Embryonic facial prominence (tissue), 1 donor: ENCODE results near the gene HSP90AA1.
"Not testable (repeated sequence)": the region's sequence is repeated elsewhere in the genome, so short reads cannot be mapped to it uniquely, and the experiment has no call there.

Experiments used
- DNase-seq: peaks from one replicate; pipeline ENCODE4 v3.0.0-alpha.2; 2016; ENCODE audit errors: extremely low spot score

Gene HSP90AA1

GRCh38 chr14:102095231-102095870 lies 8.5 kb upstream of the HSP90AA1 start:
- DNase-seq: no peak

- no peak for DNase-seq
These were observed 7.3 kb upstream of the HSP90AA1 start for GRCh38 chr14:102094101-102094500.

GRCh38 chr14:102092806-102093205 lies 6.0 kb upstream of the HSP90AA1 start:
- no peak for DNase-seq

- DNase-seq: no peak
These were observed 3.9 kb upstream of the HSP90AA1 start for GRCh38 chr14:102090713-102091112.

- DNase-seq: no peak
These were observed 2.9 kb upstream of the HSP90AA1 start for GRCh38 chr14:102089621-102090343.

- DNase-seq: no peak
These were observed 1.4 kb upstream of the HSP90AA1 start for GRCh38 chr14:102088012-102088792.

GRCh38 chr14:102087762-102088011 lies 843 bp upstream of the HSP90AA1 start:
- no peak for DNase-seq

- DNase-seq: no peak
These were observed 204 bp downstream of the HSP90AA1 start for GRCh38 chr14:102086709-102086971.

- peak; percentile 41 for DNase-seq
These were observed 716 bp downstream of the HSP90AA1 start for GRCh38 chr14:102085948-102086708.

- DNase-seq: no peak
These were observed 1.4 kb downstream of the HSP90AA1 start for GRCh38 chr14:102085488-102085887.

- DNase-seq: no peak
These were observed 1.9 kb downstream of the HSP90AA1 start for GRCh38 chr14:102084931-102085330.

GRCh38 chr14:102084522-102084921 lies 2.3 kb downstream of the HSP90AA1 start:
- not testable (repeated sequence) for DNase-seq

- DNase-seq: no peak
These were observed 5.4 kb downstream of the HSP90AA1 start for GRCh38 chr14:102081231-102082080.

- DNase-seq: no peak
These were observed 6.4 kb downstream of the HSP90AA1 start for GRCh38 chr14:102080183-102081080.

- DNase-seq: no peak
These were observed 7.2 kb downstream of the HSP90AA1 start for GRCh38 chr14:102079700-102079979.

- DNase-seq: no peak
These were observed 7.8 kb downstream of the HSP90AA1 start for GRCh38 chr14:102078831-102079699.

- not testable (repeated sequence) for DNase-seq
These were observed 8.5 kb downstream of the HSP90AA1 start for GRCh38 chr14:102078361-102078791.

GRCh38 chr14:102077382-102077709 lies 9.5 kb downstream of the HSP90AA1 start:
- no peak for DNase-seq

GRCh38 chr14:102075155-102075554 lies 11.7 kb downstream of the HSP90AA1 start:
- no peak for DNase-seq

- DNase-seq: no peak
These were observed 12.4 kb downstream of the HSP90AA1 start for GRCh38 chr14:102074415-102074964.
